Calu3 (cell line): ENCODE results near the gene SIVA1. TPM values are rescaled to one million over a fixed set of nuclear protein-coding genes. Genes with fewer than 3 reads are reported as not detected.

Source experiments
- BruUV-seq: library from RNA; stranded (reverse); fragments of 400-500 nt; replicated peaks from 2 replicates; lab custom pipeline; 2021; lab: Mats Ljungman, UMichigan
- CTCF ChIA-PET: fragments of 300-600 bp; sonication (Branson Sonifier 250); formaldehyde crosslinking; loops from one replicate; lab custom pipeline; 2022; ENCODE audit warnings: antibody characterized with exemption; lab: Charles Lee
- DNase-seq: peaks from one replicate; pipeline ENCODE4 v3.0.0; 2022
- H3K27ac Mint-ChIP-seq: one replicate; pipeline ENCODE4 v1.8.0; 2022; ENCODE audit warnings: mixed read lengths; ENCODE audit not compliant: unreplicated experiment
- H3K27me3 Mint-ChIP-seq: one replicate; pipeline ENCODE4 v1.8.0; 2022; ENCODE audit warnings: mixed read lengths; ENCODE audit not compliant: unreplicated experiment
- H3K36me3 Mint-ChIP-seq: one replicate; pipeline ENCODE4 v1.8.0; 2022; ENCODE audit warnings: mild to moderate bottlenecking, moderate library complexity, mixed read lengths; ENCODE audit not compliant: insufficient read depth, unreplicated experiment
- H3K4me1 Mint-ChIP-seq: one replicate; pipeline ENCODE4 v1.8.0; 2022; ENCODE audit warnings: mild to moderate bottlenecking, low read depth, mixed read lengths; ENCODE audit not compliant: unreplicated experiment
- H3K4me3 Mint-ChIP-seq: one replicate; pipeline ENCODE4 v1.8.0; 2022; ENCODE audit warnings: mild to moderate bottlenecking, low read depth, moderate library complexity, mixed read lengths; ENCODE audit not compliant: unreplicated experiment
- H3K9me3 Mint-ChIP-seq: one replicate; pipeline ENCODE4 v1.8.0; 2022; ENCODE audit warnings: low read depth, mixed read lengths; ENCODE audit not compliant: unreplicated experiment
- CTCF ChIP-seq: fragments of 200-600 bp; IDR thresholded peaks from one replicate; pipeline ENCODE4 v1.8.0; 2022; ENCODE audit warnings: antibody characterized with exemption; ENCODE audit not compliant: unreplicated experiment
- intact Hi-C: fragments of 100-400 bp; cut with micrococcal nuclease; formaldehyde crosslinking; loops from one replicate; pipeline ENCODE4 v1.10.0; 2022; ENCODE audit not compliant: unreplicated experiment
- total RNA-seq: library from RNA; stranded (reverse); gene quantifications from 2 replicates; pipeline ENCODE4 v1.2.3, GENCODE V29; 2022

SIVA1 gene
- total RNA-seq, 1 experiment from 2014 or later, result 72.3 TPM

DNA sequence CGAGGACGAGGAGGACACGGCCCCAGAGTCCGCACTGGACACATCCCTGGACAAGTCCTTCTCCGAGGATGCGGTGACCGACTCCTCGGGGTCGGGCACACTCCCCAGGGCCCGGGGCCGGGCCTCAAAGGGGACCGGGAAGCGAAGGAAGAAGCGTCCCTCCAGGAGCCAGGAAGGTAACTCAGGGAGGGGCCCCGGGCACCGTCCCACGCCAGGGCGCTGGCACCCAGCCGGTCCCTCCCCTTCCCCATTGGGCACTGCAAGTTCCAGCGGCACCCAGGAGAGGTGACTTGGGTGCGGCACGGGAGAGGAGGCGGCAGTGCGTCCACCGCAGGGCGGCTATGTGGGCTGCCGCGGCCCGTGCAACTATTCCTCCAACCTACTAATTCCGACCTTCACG, 38.3 kb upstream of the SIVA1 start:
- no peak for TF ChIP-seq CTCF
- CTCF ChIA-PET, result no interaction called here
- Mint-ChIP-seq H3K4me1 (no peaks in the 10 kb centered on the region), H3K27ac (no peak overlapping the region), H3K4me3 (no peak overlapping the region), H3K9me3 (no peaks in the 10 kb centered on the region), H3K36me3 (peaks cover 69% of the 10 kb centered on the region), H3K27me3 (no peaks in the 10 kb centered on the region)
- no peak for DNase-seq
- no TSS peak for BruUV-seq
- intact Hi-C loops, result no loop called here

- Mint-ChIP-seq H3K27ac (no peak overlapping the region), H3K36me3 (peaks cover 68% of the 10 kb centered on the region), H3K4me1 (no peaks in the 10 kb centered on the region), H3K4me3 (no peak overlapping the region), H3K27me3 (no peaks in the 10 kb centered on the region), H3K9me3 (no peaks in the 10 kb centered on the region)
- TF ChIP-seq CTCF, result no peak
- no peak for DNase-seq
- intact Hi-C loops, result no loop called here
- CTCF ChIA-PET, result no interaction called here
- no TSS peak for BruUV-seq
Measured at GRCh38 chr14:104715416-104715815, 37.5 kb upstream of the SIVA1 start.

- Mint-ChIP-seq H3K27ac (no peak overlapping the region), H3K9me3 (no peaks in the 10 kb centered on the region), H3K4me1 (no peaks in the 10 kb centered on the region), H3K4me3 (no peak overlapping the region), H3K27me3 (no peaks in the 10 kb centered on the region), H3K36me3 (peaks cover 66% of the 10 kb centered on the region)
- BruUV-seq, result no TSS peak
- TF ChIP-seq CTCF, result no peak
- DNase-seq, result no peak
- CTCF ChIA-PET, result no interaction called here
- intact Hi-C loops, result no loop called here
Measured at GRCh38 chr14:104715871-104716270, 37.1 kb upstream of the SIVA1 start.

DNA sequence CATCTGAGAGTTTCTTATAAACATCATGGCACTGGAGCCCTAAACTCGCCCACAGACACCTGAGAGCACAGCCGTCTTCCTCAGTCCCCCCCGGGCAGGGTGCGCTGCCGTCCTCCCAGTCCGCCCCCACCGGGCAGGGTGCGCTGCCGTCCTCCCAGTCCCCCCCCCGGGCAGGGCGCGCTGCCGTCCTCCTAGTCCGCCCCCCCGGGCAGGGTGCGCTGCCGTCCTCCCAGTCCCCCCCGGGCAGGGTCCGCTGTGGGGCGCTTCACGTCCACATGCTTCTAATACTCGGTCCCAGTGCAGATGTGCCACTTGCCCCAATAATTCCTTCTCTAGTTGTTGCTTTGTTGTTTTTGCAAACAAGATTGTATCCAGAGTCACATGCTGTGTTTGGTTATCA, 35.8 kb upstream of the SIVA1 start:
- no peak for DNase-seq
- no peaks in the 10 kb centered on the region for H3K9me3 Mint-ChIP-seq
- peak overlapping the region; percentile 21 for H3K27ac Mint-ChIP-seq
- CTCF ChIA-PET, result no interaction called here
- no peaks in the 10 kb centered on the region for H3K4me1 Mint-ChIP-seq
- no TSS peak for BruUV-seq
- no peak overlapping the region for H3K4me3 Mint-ChIP-seq
- peaks cover 67% of the 10 kb centered on the region for H3K36me3 Mint-ChIP-seq
- H3K27me3 Mint-ChIP-seq, result no peaks in the 10 kb centered on the region
- no peak for TF ChIP-seq CTCF
- intact Hi-C loops, result no loop called here
